Activated effector memory CD4-positive, alpha-beta T cell treated with anti-CD3 and anti-CD28 coated beads, Interleukin-2, amount 50 U/mL, for 16 hours (primary cell): ENCODE results near the gene ETNK1.
"Not testable (repeated sequence)": the region's sequence is repeated elsewhere in the genome, so short reads cannot be mapped to it uniquely, and the experiment has no call there.

Source experiments
- DNase-seq: peaks from one replicate; pipeline ENCODE4 v3.0.0-alpha.2; 2020

Gene ETNK1

DNA sequence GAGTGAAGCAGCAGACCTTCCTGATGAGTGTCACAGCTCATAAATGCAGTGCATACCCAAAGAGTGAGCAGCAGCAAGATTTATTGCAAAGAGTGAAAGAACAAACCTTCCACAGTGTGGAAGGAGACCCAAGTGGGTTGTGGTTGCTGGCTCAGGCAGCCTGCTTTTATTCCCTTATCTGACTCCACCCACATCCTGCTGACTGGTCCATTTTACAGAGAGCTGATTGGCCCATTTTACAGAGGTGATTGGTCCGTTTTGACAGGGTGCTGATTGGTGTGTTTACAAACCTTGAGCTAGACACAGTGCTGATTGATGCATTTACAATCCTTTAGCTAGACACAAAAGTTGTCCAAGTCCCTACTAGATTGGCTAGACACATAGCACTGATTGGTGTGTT lies 67.5 kb downstream of the ETNK1 start:
- not testable (repeated sequence) for DNase-seq

DNA sequence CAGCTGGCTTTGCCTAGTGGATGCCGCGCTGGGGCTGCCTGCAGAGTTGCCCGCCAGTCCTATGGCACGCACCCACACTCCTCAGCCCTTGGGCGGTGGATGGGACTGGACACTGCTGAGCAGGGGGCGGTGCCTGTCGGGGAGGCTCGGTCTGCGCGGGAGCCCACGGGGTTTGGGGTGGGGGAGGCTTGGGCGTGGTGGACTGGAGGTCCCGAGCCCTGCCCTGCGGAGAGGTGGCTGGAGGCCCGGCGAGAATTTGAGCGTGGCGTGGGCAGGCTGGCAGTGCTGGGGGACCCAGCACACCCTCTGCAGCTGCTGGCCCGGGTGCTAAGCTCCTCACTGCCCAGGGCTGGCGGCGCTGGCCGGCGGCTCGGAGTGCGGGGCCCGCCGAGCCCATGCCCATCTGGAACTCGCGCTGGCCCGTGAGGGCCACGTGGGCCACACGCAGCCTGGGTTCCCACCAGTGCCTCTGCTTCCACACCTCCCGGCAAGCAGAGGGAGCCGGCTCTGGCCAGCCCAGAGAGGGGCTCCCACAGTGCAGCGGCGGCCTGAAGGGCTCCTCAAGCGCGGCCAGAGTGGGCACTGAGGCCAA lies 68.1 kb downstream of the ETNK1 start:
- DNase-seq = no peak

GRCh38 chr12:22698576-22698975 lies 73.6 kb downstream of the ETNK1 start:
- no peak for DNase-seq

GRCh38 chr12:22699705-22700104 lies 74.7 kb downstream of the ETNK1 start:
- not testable (repeated sequence) for DNase-seq

GRCh38 chr12:22700106-22700505 lies 75.1 kb downstream of the ETNK1 start:
- DNase-seq = no peak

- DNase-seq = not testable (repeated sequence)
Observed at GRCh38 chr12:22701216-22701809, 76.3 kb downstream of the ETNK1 start.

DNA sequence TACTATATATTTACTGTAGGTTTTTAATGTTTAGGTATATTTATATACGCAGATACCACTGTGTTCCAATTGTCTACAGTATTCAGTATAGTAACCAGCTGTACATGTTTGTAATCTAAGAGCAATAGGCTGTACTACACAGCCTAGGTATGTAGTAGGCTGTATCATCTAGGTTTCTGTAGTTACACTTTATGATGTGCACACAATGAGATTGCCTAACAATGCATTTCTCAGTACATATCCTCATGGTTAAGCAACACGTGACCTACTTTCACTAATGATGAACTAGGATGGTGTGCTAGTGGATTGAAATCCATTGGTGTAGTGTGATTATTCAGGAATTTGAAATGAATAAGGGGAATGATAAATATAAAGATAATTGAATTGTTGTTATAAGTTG lies 77.7 kb downstream of the ETNK1 start:
- DNase-seq = no peak

GRCh38 chr12:22709292-22709691 lies 84.3 kb downstream of the ETNK1 start:
- DNase-seq = no peak

GRCh38 chr12:22712083-22712482 lies 87.1 kb downstream of the ETNK1 start:
- DNase-seq = no peak

- DNase-seq = no peak
Observed at GRCh38 chr12:22715254-22715653, 90.3 kb downstream of the ETNK1 start.

DNA sequence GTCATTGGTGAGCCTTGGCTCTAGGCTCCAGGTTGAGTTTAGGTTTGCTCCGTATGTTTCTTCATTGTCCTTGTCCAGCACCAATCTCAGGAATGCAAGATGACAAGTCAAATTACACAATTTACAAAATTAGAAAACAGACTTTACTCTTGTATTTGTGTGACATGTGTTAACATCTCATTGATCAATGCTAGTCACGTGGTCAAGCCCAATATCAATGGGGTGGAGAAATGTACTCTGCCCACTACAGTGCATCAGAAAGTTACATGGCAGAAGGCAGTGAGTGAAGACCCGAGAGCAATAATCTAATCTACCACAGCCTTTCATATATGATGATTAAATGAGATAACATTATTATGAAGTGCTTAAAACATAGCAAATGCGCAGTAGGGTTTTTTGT lies 94.8 kb downstream of the ETNK1 start:
- no peak for DNase-seq

DNA sequence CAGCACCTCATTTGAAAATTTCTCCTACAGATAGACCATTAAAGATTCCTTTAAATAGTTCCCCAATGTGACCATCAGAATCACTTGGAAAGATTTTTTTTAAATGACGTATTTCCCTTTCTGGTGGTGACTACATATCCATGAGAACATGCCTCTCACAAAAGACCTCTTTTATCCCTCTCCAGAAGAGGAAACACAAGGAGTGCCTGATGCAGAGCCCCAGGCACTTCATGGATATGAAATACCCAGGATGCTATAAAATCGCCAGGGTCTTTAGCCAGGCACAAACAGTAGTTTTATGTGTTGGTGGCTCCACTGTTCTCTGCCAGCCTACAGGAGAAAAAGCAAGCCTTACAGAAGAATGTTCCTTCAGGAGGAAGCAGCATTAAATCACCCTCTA lies 97.1 kb downstream of the ETNK1 start:
- DNase-seq = no peak

DNA sequence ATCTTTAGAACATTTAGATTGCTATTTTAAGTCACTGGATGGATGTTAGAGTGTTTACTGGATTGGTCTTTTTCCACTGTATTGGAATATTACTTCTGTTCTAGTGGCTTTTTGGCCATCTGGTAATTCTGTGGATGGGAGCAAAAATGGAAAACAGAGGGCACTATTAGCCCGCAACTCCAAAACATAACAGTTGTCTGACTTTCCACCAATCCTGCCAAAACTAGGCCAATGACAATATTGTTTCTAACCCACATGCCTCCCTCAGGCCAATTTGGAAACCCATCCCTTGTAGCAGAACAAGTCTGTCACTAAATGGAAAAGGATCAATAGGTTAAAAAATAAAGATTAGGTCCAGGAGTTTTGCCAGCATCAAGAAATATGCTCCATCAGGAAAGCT lies 97.8 kb downstream of the ETNK1 start:
- DNase-seq = no peak

DNA sequence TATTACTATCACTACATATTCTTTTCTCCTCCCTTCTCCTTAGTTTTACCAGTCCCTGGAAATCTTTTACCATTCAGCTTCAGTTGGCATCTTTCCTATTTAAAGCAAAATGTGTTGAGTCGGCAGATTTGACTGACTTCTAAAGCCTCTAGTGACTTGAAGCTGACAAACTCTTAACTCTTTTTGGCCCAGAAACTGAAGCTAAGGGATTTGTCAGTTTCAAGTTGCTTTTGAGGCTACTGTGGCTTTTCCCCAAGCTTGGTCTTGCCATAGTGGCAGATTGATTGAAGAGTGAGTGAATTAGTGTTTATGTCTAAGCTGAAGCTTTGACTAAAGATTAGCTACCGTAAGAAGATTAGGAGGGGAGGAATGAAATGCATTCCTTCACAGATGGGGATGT lies 104.0 kb downstream of the ETNK1 start:
- no peak for DNase-seq

DNA sequence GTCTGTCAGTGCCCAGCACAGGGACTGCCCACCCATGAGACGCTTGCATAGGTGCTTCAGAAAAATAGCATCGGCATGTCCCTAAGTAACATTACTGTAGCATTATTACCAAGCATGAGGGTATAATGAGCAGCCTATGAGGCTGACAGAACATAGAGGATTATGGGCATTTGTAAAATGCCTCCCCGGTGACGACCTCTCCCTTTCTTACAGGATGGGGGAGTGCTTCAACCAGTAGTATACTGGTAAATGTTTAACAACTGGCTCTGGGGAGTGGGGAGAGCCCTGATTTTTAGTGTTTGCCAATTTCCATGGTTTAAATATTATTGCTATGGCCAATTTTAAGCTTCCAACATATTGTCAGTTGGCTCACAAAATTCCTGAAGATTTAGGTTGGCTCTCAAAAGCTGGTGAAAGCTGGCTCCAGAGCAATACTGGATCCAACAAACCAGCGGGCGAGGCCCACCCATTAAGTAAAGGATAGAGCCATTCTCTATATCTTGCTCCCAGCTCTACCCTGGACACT lies 104.5 kb downstream of the ETNK1 start:
- no peak for DNase-seq

DNA sequence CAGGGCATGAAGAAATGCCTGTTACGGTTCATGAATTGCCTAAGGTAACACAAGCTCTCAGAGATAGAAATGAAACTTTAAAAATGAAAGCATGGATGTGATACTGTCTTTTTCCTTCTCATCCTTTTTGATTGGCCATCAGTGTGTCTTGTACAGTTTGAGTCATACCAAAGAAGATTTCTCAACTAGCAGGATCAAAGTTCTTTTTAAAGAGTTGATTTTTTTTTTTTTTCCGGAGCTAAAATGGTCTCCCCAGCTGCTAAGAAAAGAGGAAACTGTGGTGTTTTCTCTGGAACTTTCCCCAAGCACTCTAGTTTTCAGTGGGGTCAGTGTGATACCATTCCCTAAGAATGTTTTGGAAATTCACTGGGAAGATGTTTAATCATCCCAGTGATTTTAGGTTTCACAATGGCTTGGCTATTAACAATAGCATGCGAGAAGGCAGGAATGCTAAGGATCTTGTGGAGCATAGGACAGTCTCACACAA lies 105.0 kb downstream of the ETNK1 start:
- DNase-seq = no peak

DNA sequence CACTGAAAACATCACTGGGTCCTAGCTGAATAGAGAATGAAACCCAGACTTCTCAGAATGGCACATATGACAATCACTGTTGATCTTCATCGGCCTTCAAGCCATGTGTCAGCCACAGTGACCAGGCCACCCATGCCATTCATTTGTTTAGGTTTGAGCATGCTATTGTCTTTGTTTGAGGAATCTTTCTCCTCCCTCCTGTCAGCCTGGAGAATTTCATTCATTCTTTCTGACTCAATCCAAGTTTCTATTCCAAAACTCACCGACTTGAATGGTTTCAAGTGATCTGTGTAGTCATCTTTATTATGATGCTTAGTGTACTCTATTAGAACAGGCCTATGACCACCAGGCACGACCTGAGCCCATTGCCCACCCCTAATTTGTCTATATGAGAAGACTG lies 106.3 kb downstream of the ETNK1 start:
- no peak for DNase-seq

- no peak for DNase-seq
Observed at GRCh38 chr12:22733756-22734155, 108.8 kb downstream of the ETNK1 start.

DNA sequence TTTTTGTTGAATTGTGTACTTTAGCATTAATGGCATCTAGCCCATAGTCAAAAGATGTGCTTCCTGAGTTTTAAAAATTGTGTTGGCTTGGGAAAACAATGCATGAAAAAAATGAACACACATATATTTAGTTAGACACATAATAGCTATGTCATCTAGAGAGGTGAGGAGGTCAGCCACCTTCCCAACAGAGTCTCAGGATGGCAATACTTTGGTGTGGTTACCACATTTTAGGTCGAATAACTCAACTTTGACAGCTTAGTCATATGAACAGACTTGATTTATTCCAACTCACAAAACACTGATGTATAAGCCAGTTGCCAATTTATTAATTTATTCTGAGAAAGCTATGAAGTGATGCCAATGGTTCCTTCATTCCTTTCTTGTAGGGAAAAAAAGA lies 114.0 kb downstream of the ETNK1 start:
- DNase-seq = no peak
